Colonic mucosa (tissue), 4 donors: ENCODE data around the gene INPPL1. TPM values are rescaled to one million over a fixed set of nuclear protein-coding genes. Genes with fewer than 3 reads are reported as not detected.
"Not testable (repeated sequence)": the region's sequence is repeated elsewhere in the genome, so short reads cannot be mapped to it uniquely, and the experiment has no call there.

ENCODE experiments used
- DNase-seq: peaks from one replicate; pipeline ENCODE4 v3.0.0-alpha.2; 2020
- H3K27ac ChIP-seq: fragments of 200-600 bp; one replicate; pipeline ENCODE4 v1.8.0; 2021
- H3K27me3 ChIP-seq: fragments of 200-600 bp; one replicate; pipeline ENCODE4 v1.8.0; 2021
- H3K36me3 ChIP-seq: fragments of 200-600 bp; one replicate; pipeline ENCODE4 v1.8.0; 2021
- H3K4me1 ChIP-seq: fragments of 200-600 bp; one replicate; pipeline ENCODE4 v1.8.0; 2021; ENCODE audit warnings: mild to moderate bottlenecking
- H3K4me3 ChIP-seq: fragments of 200-600 bp; one replicate; pipeline ENCODE4 v1.8.0; 2021
- H3K9ac ChIP-seq, 2 donors: one replicate each; pipeline ENCODE4 v1.7.0; 2013; ENCODE audit warnings: control low read depth in 2 of 2, low read depth in 2 of 2, low read length in 2 of 2
- H3K9me3 ChIP-seq: fragments of 200-600 bp; one replicate; pipeline ENCODE4 v1.8.0; 2021
- intact Hi-C: fragments of 100-400 bp; cut with DNase I; formaldehyde crosslinking; loops from one replicate; pipeline ENCODE4 v1.14.1; 2022
- total RNA-seq, 2 donors: library from RNA; stranded (reverse); fragmentation: NEBNext Ultra II Directional in 1 of 2; extraction: Animal tissue kit (Norgen Biotek cat#: 25700) in 1 of 2; gene quantifications; one replicate each; pipeline ENCODE4 v1.2.1, GENCODE V29; 2021
- TF ChIP-seq, protein P1 (sequence below): fragments of 200-600 bp; IDR thresholded peaks from one replicate; pipeline ENCODE4 v1.8.0; 2022; ENCODE audit warnings: antibody characterized with exemption, mild to moderate bottlenecking
- donor health status: healthy.
- donor health status: DM: no; HTN: no; CAD: no.
- donor health status: DM: no; HTN: no; CAD: no.

Gene INPPL1
- total RNA-seq, 2 donors from 2014 or later: 120 to 166 TPM

DNA sequence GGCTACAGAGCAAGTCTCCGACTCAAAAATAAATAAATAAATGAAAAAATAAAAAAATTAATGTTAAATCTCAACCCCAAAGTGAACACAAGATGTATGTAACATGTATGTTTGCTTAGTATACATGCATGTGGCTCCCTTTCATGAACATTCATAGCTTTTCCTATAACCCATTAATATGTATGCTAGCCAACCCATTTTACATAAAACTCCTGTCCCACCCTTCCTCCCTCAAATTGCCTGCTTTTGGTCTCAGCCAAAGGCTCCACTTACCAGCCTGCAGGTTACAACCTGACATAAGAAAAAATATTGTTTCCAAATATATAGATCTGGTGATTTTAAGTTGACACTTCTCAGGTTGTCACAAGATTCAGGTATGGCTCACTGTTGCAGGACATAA, 36.3 kb upstream of the INPPL1 start:
- TF ChIP-seq, protein P1, sequence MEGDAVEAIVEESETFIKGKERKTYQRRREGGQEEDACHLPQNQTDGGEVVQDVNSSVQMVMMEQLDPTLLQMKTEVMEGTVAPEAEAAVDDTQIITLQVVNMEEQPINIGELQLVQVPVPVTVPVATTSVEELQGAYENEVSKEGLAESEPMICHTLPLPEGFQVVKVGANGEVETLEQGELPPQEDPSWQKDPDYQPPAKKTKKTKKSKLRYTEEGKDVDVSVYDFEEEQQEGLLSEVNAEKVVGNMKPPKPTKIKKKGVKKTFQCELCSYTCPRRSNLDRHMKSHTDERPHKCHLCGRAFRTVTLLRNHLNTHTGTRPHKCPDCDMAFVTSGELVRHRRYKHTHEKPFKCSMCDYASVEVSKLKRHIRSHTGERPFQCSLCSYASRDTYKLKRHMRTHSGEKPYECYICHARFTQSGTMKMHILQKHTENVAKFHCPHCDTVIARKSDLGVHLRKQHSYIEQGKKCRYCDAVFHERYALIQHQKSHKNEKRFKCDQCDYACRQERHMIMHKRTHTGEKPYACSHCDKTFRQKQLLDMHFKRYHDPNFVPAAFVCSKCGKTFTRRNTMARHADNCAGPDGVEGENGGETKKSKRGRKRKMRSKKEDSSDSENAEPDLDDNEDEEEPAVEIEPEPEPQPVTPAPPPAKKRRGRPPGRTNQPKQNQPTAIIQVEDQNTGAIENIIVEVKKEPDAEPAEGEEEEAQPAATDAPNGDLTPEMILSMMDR: no peak
- Histone ChIP-seq H3K9me3 (no peaks in the 10 kb centered on the region), H3K4me3 (no peak overlapping the region), H3K4me1 (no peaks in the 10 kb centered on the region), H3K9ac (no peak overlapping the region), H3K27me3 (no peaks in the 10 kb centered on the region), H3K27ac (no peak overlapping the region), H3K36me3 (no peaks in the 10 kb centered on the region)
- intact Hi-C loops: no loop called here
- DNase-seq: no peak

DNA sequence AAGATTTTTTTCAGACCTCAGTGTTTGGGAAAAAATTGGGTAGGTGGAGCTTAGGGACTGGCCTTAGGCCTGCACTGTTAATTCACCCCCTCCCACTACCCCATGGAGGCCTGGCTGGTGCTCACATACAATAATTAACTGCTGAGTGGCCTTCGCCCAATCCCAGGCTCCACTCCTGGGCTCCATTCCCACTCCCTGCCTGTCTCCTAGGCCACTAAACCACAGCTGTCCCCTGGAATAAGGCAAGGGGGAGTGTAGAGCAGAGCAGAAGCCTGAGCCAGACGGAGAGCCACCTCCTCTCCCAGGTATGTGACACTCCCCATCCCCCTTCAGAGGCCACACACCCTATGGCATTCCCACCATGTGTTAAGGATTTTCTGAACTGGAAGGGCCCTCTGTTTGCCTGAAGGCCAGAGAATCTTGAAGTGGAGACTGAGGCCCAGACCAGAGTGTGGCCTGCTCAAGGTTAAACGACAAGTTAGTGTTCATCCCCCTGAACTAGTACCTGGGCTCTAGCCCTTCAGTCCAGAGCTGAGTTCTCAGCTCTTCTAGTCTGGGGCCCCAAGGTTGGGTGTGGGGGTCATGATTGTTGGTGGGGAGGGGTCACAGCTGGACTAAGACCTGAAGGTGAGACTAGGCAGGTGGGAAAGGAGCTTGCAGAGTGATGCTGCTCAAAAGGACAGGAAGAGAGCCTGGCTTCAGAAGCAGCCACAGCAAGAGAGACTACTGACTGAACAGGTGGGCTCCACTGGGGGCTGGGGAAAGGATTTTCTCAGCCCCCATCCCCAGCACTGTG, 34.9 kb upstream of the INPPL1 start:
- TF ChIP-seq, protein P1: no peak
- Histone ChIP-seq H3K4me1 (no peaks in the 10 kb centered on the region), H3K27me3 (no peaks in the 10 kb centered on the region), H3K36me3 (no peaks in the 10 kb centered on the region), H3K27ac (no peak overlapping the region), H3K9me3 (no peaks in the 10 kb centered on the region), H3K4me3 (no peak overlapping the region), H3K9ac (peak overlapping the region in 1 of 2 donors; percentile 2)
- intact Hi-C loops: no loop called here
- peak; percentile 33 for DNase-seq

DNA sequence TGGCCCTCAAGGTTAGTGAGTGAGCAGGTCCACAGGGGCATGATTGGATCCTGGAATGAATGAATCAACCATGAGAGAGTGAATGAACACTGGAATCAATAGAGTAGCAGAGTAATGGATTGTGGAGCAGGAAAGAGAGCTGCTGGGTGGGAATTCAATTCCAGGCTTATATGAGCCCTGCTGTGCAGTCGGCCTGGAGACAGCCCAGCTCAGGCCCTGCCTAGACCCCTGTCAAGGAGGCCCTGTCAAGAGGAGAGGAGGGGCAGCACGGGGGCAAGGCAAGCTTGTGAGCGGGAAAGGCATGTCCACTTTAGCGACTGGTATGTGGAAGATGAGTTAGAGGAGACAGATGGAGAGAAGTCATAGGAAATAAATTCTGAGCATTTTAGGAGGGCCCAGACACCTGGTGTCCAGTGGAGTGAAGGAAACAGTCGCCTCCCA, 33.9 kb upstream of the INPPL1 start:
- no peaks in the 10 kb centered on the region for H3K27me3 ChIP-seq
- no peaks in the 10 kb centered on the region for H3K9me3 ChIP-seq
- no peak overlapping the region for H3K9ac ChIP-seq
- intact Hi-C loops: no loop called here
- H3K36me3 ChIP-seq: no peaks in the 10 kb centered on the region
- H3K27ac ChIP-seq: no peak overlapping the region
- TF ChIP-seq, protein P1: no peak
- DNase-seq: no peak
- no peaks in the 10 kb centered on the region for H3K4me1 ChIP-seq
- H3K4me3 ChIP-seq: no peak overlapping the region

DNA sequence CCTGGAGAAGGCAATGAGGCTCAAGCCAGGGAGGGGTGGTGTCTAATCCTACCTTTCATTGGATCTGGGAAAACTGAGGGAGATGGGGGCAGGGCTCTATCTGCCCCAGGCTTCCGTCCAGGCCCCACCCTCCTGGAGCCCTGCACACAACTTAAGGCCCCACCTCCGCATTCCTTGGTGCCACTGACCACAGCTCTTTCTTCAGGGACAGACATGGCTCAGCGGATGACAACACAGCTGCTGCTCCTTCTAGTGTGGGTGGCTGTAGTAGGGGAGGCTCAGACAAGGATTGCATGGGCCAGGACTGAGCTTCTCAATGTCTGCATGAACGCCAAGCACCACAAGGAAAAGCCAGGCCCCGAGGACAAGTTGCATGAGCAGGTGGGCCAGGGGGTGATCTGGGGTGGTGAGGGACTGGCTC, 32.6 kb upstream of the INPPL1 start, which contains the start of gene FOLR1:
Gene FOLR1 (plus strand): TSS at position 180 of the 421 bp plus-strand sequence. CDS start 34 bp downstream, at position 214.
- H3K9me3 ChIP-seq: no peaks in the 10 kb centered on the region
- DNase-seq: no peak
- H3K9ac ChIP-seq: no peak within 1 kb of the TSS
- TF ChIP-seq, protein P1: no peak
- H3K36me3 ChIP-seq: no peaks in the 10 kb centered on the region
- no peaks in the 10 kb centered on the region for H3K4me1 ChIP-seq
- H3K4me3 ChIP-seq: no peak within 1 kb of the TSS
- intact Hi-C loops: no loop called here
- no peak within 1 kb of the TSS for H3K27ac ChIP-seq
- no peaks in the 10 kb centered on the region for H3K27me3 ChIP-seq

DNA sequence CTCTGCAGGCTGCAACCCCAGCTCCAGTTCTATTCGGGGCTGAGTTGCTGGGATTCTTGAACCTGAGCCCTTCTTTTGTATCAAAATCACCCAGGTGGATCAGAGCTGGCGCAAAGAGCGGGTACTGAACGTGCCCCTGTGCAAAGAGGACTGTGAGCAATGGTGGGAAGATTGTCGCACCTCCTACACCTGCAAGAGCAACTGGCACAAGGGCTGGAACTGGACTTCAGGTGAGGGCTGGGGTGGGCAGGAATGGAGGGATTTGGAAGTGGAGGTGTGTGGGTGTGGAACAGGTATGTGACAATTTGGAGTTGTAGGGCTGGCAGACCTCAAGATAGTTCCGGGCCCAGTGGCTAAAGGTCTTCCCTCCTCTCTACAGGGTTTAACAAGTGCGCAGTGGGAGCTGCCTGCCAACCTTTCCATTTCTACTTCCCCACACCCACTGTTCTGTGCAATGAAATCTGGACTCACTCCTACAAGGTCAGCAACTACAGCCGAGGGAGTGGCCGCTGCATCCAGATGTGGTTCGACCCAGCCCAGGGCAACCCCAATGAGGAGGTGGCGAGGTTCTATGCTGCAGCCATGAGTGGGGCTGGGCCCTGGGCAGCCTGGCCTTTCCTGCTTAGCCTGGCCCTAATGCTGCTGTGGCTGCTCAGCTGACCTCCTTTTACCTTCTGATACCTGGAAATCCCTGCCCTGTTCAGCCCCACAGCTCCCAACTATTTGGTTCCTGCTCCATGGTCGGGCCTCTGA, 28.9 kb upstream of the INPPL1 start:
- intact Hi-C loops: no loop called here
- no peak for DNase-seq
- no peaks in the 10 kb centered on the region for H3K27me3 ChIP-seq
- no peak overlapping the region for H3K9ac ChIP-seq
- no peaks in the 10 kb centered on the region for H3K9me3 ChIP-seq
- no peak overlapping the region for H3K4me3 ChIP-seq
- no peak overlapping the region for H3K27ac ChIP-seq
- H3K36me3 ChIP-seq: no peaks in the 10 kb centered on the region
- H3K4me1 ChIP-seq: no peaks in the 10 kb centered on the region
- TF ChIP-seq, protein P1: no peak

DNA sequence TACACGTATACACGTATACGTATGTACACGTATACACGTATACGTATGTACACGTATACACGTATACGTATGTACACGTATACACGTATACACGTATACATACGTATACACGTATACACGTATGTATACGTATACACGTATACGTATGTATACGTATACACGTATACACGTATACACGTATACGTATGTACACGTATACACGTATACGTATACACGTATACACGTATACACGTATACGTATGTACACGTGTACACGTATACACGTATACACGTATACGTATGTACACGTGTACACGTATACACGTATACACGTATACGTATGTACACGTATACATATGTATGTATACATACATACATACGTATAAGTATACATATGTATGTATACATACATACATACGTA, 23.1 kb upstream of the INPPL1 start:
- H3K4me1 ChIP-seq, H3K36me3 ChIP-seq, DNase-seq, H3K27ac ChIP-seq, intact Hi-C loops, H3K9me3 ChIP-seq, H3K9ac ChIP-seq, H3K27me3 ChIP-seq, H3K4me3 ChIP-seq: not testable (repeated sequence)
